DOHH2 (cell line): Measurements from ENCODE around the gene TSPAN11.

Experiments
- H3F3A ChIP-seq: fragments of 200-600 bp; sonication (generic), shearing (Covaris generic); 2 replicates; pipeline ENCODE4 v1.6.0; 2016; ENCODE audit warnings: antibody characterized with exemption, mild to moderate bottlenecking; ENCODE audit not compliant: control insufficient read depth, insufficient read depth
- H3K27ac ChIP-seq: fragments of 200-600 bp; sonication (generic); 2 replicates; pipeline ENCODE4 v1.5.1; 2014; ENCODE audit warnings: low read depth, mild to moderate bottlenecking, low read length, moderate library complexity
- H3K27me3 ChIP-seq: fragments of 200-600 bp; sonication (generic); 2 replicates; pipeline ENCODE4 v1.6.1; 2014; ENCODE audit warnings: mild to moderate bottlenecking, low read length, mixed read lengths; ENCODE audit not compliant: control insufficient read depth
- H3K36me3 ChIP-seq: fragments of 200-600 bp; sonication (generic); 2 replicates; pipeline ENCODE4 v1.6.1; 2014; ENCODE audit warnings: mild to moderate bottlenecking, low read length, moderate library complexity, mixed read lengths; ENCODE audit not compliant: control insufficient read depth
- H3K4me1 ChIP-seq: fragments of 200-600 bp; sonication (generic); 2 replicates; pipeline ENCODE4 v1.6.1; 2014; ENCODE audit warnings: mild to moderate bottlenecking, low read length, mixed read lengths; ENCODE audit not compliant: control insufficient read depth
- H3K4me2 ChIP-seq: fragments of 200-600 bp; sonication (generic); 2 replicates; pipeline ENCODE4 v1.6.0; 2014; ENCODE audit warnings: mild to moderate bottlenecking, low read length, moderate library complexity
- H3K4me3 ChIP-seq: fragments of 200-600 bp; sonication (generic); 2 replicates; pipeline ENCODE4 v1.5.1; 2014; ENCODE audit warnings: mild to moderate bottlenecking, low read length, mixed read lengths
- H3K79me2 ChIP-seq: fragments of 200-600 bp; sonication (generic); 2 replicates; pipeline ENCODE4 v1.6.1; 2014; ENCODE audit warnings: mild to moderate bottlenecking, low read length, mixed read lengths; ENCODE audit not compliant: control insufficient read depth
- H3K9me2 ChIP-seq: fragments of 200-600 bp; sonication (generic); replicated peaks from 2 replicates; pipeline ENCODE4 v1.6.1; 2014; ENCODE audit warnings: mild to moderate bottlenecking, low read length, mixed read lengths; ENCODE audit not compliant: control insufficient read depth
- H3K9me3 ChIP-seq: fragments of 200-600 bp; sonication (generic); 2 replicates; pipeline ENCODE4 v1.6.1; 2014; ENCODE audit warnings: antibody characterized with exemption, low read length, mixed read lengths; ENCODE audit not compliant: control insufficient read depth, insufficient read depth
- H4K20me1 ChIP-seq: fragments of 200-600 bp; sonication (generic); 2 replicates; pipeline ENCODE4 v1.6.0; 2014; ENCODE audit warnings: low read depth, mild to moderate bottlenecking, antibody characterized with exemption, low read length, moderate library complexity; ENCODE audit not compliant: control insufficient read depth, insufficient read depth
- EZH2phosphoT487 ChIP-seq: fragments of 200-600 bp; sonication (generic); IDR thresholded peaks from 2 replicates; pipeline ENCODE4 v1.6.1; 2017; ENCODE audit warnings: borderline replicate concordance, mild to moderate bottlenecking, antibody characterized with exemption, low read length, moderate library complexity, mixed read lengths
- TF ChIP-seq, protein P1 (sequence below): fragments of 200-600 bp; sonication (generic); IDR thresholded peaks from one replicate; pipeline ENCODE4 v1.5.1; 2014; ENCODE audit warnings: antibody characterized with exemption, mild to moderate bottlenecking, low read depth, low read length; ENCODE audit not compliant: poor library complexity, severe bottlenecking

TSPAN11 gene

DNA sequence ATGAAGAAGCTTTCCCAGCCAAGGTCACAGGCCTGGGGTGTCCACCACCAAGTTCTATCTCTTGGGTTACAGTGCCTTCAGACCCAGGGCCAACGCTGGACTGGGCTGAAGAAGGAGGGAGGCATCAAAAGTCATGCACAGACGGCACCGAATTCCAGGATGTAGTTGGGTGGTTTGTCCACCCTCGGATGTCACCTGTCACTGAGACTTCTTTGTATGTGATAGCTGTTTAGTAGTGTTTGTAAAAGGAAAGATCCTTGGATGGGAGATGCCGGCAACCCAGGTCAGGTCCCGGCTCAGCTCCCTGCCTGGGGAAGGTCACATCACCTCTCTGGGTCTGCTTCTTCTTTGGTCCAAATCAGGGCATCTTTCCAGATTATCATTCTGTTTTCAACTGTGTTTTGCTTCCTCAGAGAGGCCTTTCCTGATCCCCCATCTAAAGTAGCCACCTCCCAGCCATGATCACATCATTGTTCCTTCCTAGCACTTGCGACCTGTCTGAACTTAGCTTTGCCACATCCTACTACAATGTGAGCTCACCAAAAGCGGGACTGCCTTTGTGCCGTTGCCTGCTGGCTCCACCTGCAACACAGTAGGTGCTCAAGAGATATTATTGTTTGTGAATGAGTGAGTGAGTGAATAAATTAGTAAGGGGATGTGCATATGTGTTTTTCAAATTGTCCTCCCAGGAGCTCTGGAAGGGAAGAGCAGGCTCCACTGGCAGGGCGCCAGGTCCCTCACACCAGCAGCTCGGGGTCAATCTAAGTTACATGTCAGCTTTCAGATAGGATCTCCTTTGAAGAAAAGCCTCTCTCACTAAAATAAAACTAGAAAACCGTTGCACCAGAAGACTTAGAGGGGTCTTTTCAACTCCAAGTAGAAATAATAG is 2.1 kb downstream of the TSPAN11 start:
- H3K4me1 ChIP-seq: no peaks in the 10 kb centered on the region
- no peak overlapping the region for H3K4me2 ChIP-seq
- H3K27me3 ChIP-seq: peaks cover 11% of the 10 kb centered on the region; the same call in 1 of the 2 replicates
- no peaks in the 10 kb centered on the region for H3F3A ChIP-seq
- no peaks in the 10 kb centered on the region for H3K36me3 ChIP-seq
- H4K20me1 ChIP-seq: no peaks in the 10 kb centered on the region; the same call in 1 of the 2 replicates
- TF ChIP-seq, protein P1, sequence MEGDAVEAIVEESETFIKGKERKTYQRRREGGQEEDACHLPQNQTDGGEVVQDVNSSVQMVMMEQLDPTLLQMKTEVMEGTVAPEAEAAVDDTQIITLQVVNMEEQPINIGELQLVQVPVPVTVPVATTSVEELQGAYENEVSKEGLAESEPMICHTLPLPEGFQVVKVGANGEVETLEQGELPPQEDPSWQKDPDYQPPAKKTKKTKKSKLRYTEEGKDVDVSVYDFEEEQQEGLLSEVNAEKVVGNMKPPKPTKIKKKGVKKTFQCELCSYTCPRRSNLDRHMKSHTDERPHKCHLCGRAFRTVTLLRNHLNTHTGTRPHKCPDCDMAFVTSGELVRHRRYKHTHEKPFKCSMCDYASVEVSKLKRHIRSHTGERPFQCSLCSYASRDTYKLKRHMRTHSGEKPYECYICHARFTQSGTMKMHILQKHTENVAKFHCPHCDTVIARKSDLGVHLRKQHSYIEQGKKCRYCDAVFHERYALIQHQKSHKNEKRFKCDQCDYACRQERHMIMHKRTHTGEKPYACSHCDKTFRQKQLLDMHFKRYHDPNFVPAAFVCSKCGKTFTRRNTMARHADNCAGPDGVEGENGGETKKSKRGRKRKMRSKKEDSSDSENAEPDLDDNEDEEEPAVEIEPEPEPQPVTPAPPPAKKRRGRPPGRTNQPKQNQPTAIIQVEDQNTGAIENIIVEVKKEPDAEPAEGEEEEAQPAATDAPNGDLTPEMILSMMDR: no peak
- TF ChIP-seq EZH2phosphoT487: no peak
- no peak overlapping the region for H3K27ac ChIP-seq
- H3K4me3 ChIP-seq: no peak overlapping the region
- H3K9me3 ChIP-seq: no peaks in the 10 kb centered on the region
- H3K79me2 ChIP-seq: no peaks in the 10 kb centered on the region
- H3K9me2 ChIP-seq: no peaks in the 10 kb centered on the region

DNA sequence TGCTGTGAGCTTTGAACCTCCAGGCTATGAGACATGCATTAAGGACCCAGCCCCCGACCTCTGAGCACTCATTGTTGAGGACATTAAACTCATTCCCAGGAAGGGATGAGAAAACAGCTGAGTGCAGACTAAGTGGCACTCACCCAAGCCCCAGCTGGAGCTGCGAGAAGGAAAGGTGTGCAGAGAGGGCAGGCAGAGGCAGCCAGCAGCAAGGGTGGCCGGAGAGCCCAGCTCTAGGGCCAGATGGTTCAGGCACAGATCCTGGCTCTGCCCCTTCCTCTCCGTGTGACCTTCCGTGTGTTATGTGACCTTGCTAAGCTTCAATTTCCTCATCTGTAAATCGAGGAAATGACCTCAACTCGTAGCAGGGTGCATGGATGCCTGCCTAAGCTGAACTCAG is 3.7 kb downstream of the TSPAN11 start:
- TF ChIP-seq, protein P1: no peak
- TF ChIP-seq EZH2phosphoT487: no peak
- Histone ChIP-seq H3K4me3 (no peak overlapping the region), H3F3A (no peaks in the 10 kb centered on the region), H4K20me1 (no peaks in the 10 kb centered on the region; the same call in 1 of the 2 replicates), H3K4me1 (no peaks in the 10 kb centered on the region), H3K79me2 (no peaks in the 10 kb centered on the region), H3K27me3 (peaks cover 11% of the 10 kb centered on the region; the same call in 1 of the 2 replicates), H3K27ac (no peak overlapping the region), H3K9me3 (no peaks in the 10 kb centered on the region), H3K36me3 (no peaks in the 10 kb centered on the region), H3K4me2 (no peak overlapping the region), H3K9me2 (no peaks in the 10 kb centered on the region)

GRCh38 chr12:30930641-30931040 is 4.1 kb downstream of the TSPAN11 start:
- H3K27ac ChIP-seq: no peak overlapping the region
- H3K27me3 ChIP-seq: peaks cover 11% of the 10 kb centered on the region; the same call in 1 of the 2 replicates

More at GRCh38 chr12:30930641-30931040, 4.1 kb downstream of the TSPAN11 start:
- no peaks in the 10 kb centered on the region for H3K79me2 ChIP-seq
- H3K4me2 ChIP-seq: no peak overlapping the region
- H3K4me3 ChIP-seq: no peak overlapping the region
- H3F3A ChIP-seq: no peaks in the 10 kb centered on the region
- TF ChIP-seq, protein P1: no peak
- no peak for TF ChIP-seq EZH2phosphoT487
- no peaks in the 10 kb centered on the region for H3K36me3 ChIP-seq
- no peaks in the 10 kb centered on the region for H3K9me3 ChIP-seq
- no peaks in the 10 kb centered on the region for H3K4me1 ChIP-seq
- H3K9me2 ChIP-seq: no peaks in the 10 kb centered on the region
- H4K20me1 ChIP-seq: no peaks in the 10 kb centered on the region; the same call in 1 of the 2 replicates
